Measurements from ENCODE around the gene FAM222B. TPM values are rescaled to one million over a fixed set of nuclear protein-coding genes. Genes with fewer than 3 reads are reported as not detected.

The FAM222B gene
- total and polyA plus RNA-seq, 7 donors = 5.0 to 16.2 (median 11.9) TPM

DNA sequence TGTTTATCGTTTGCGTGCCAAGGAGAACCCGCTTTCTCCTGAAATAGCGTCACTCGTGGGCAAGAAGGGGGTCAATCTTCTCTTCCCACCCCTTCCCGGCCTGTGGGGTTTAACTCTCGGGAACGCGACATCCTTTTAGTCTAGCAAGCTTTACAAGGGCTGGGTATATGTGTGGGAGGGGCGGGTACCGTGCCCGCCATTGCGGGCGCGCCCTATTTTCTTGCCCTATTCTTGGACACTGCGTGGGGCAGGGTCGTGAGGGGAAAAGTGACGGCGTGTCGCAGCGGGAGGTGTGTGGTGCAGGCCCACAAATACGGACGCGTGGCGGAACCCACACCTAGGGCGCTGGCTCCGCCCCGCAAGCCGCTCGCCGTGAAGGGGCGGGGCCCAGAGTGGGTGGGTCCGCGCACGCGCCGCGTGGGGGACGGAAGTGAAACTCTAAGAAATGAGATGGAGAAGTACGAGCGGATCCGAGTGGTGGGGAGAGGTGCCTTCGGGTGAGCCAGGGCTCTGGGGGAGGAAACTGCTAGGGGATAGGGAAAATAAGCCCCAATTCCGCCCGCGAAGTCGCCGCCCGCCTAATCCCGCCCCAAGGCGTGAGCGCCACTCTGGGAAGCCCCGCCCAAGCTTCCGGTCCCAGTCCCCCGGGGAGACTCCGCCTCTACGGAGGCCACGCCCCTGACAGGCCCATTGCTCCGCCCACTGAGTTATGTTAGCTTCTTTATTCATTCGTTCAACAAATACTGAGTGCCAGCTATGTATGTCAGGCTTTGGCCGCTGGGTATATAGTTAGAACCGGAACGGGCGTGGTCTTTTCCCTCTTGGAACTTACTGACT lies 114.0 kb downstream of the FAM222B start, which contains the start of gene NEK8:
Gene NEK8, plus strand, starts transcription at position 425 of the 837 bp plus-strand sequence. Its CDS starts 26 bp downstream, at position 451.
- Histone ChIP-seq H3K4me3 (peak within 1 kb of the TSS; percentile 51 to 83 (median 68)), H3K27ac (peak within 1 kb of the TSS; percentile 88 to 97 (median 96)), H3K9me3 (no peaks in the 10 kb centered on the region), H3K4me1 (peaks cover 0 to 33% (median 28%) of the 10 kb centered on the region in 4 donors), H3K36me3 (peaks cover 1 to 12% (median 6%) of the 10 kb centered on the region in 4 donors), H3K27me3 (peaks cover 0 to 8% (median 0%) of the 10 kb centered on the region in 3 donors)
- intact Hi-C loops (cut with DNase I) = loop anchor here (1.0 to 10.0 kb wide), 5 partner anchors 15 to 566 kb away; partner anchors contain the start of genes FLOT2, NUFIP2 and PHF12
- DNase-seq = peak; percentile 97
- WGBS, 2 donors = 0% methylated on average over 64 of the region's 64 CpGs
- TF ChIP-seq POLR2AphosphoS5 (IDR thresholded peaks at IDR 0.05) = peak; percentile 79 to 94 (median 88)
- TF ChIP-seq EP300 (IDR thresholded peaks at IDR 0.05) = no peak
- TF ChIP-seq, protein P1, sequence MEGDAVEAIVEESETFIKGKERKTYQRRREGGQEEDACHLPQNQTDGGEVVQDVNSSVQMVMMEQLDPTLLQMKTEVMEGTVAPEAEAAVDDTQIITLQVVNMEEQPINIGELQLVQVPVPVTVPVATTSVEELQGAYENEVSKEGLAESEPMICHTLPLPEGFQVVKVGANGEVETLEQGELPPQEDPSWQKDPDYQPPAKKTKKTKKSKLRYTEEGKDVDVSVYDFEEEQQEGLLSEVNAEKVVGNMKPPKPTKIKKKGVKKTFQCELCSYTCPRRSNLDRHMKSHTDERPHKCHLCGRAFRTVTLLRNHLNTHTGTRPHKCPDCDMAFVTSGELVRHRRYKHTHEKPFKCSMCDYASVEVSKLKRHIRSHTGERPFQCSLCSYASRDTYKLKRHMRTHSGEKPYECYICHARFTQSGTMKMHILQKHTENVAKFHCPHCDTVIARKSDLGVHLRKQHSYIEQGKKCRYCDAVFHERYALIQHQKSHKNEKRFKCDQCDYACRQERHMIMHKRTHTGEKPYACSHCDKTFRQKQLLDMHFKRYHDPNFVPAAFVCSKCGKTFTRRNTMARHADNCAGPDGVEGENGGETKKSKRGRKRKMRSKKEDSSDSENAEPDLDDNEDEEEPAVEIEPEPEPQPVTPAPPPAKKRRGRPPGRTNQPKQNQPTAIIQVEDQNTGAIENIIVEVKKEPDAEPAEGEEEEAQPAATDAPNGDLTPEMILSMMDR (IDR thresholded peaks at IDR 0.05) = no peak
- TF ChIP-seq POLR2A (IDR thresholded peaks at IDR 0.05) = peak; percentile 45 to 86

DNA sequence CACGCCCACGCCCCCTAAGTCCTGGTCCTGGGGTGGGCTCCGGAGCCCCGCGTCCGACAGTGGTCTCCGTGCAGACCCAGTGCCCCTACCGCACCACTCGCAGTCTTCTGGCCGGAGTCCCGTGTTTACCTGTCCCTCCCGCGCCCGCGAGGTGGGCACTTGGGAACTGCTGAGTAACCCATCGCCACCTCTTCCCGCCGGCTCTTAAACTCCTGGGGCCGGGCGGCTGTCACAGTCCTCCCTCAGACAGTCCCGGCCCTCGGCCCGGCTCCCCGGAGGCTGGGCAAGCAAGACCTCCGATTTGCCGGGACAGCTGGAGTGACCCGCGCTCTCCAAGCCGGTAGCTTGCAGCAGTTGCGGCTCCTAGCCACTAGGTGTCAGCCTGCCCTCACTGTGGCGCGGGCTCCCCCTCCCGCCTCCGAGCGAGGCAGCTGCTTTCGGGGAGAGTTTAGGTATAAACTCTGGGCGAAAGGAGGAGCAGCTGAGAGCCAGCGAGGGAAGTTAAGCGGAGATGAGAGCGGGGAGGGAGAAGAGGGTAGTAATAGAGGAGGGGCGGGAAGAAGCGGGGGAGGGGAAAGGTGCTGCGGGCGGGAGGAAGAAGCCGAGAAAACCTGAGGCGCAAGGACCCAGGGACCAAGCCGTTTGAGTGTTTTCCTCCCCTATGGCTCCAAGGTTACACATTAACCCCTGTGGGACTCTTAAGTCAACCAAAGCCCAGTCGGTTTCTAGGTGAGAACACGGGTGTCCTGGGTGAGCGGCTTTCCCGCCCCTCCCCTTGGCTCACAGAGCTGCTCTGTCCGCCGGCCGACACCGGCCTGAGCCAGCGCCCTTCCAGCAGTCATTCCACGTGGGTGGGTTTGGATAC lies 115.7 kb downstream of the FAM222B start:
- Histone ChIP-seq H3K27ac (peak overlapping the region; percentile 88 to 97 (median 96)), H3K4me1 (peaks cover 0 to 43% (median 37%) of the 10 kb centered on the region in 4 donors), H3K9me3 (no peaks in the 10 kb centered on the region), H3K36me3 (peaks cover 17 to 30% (median 22%) of the 10 kb centered on the region in 4 donors), H3K4me3 (peak overlapping the region; percentile 51 to 83 (median 68)), H3K27me3 (peaks cover 0 to 8% (median 0%) of the 10 kb centered on the region in 3 donors)
- peak in 3 of 4 donors; percentile 18 to 58 (median 47) for TF ChIP-seq POLR2AphosphoS5 (IDR thresholded peaks at IDR 0.05)
- TF ChIP-seq POLR2A (IDR thresholded peaks at IDR 0.05) = no peak
- TF ChIP-seq, protein P1 (IDR thresholded peaks at IDR 0.05) = peak; percentile 99 to 100 (median 100)
- no peak for TF ChIP-seq EP300 (IDR thresholded peaks at IDR 0.05)
- 0 to 1% methylated on average over 57 of the region's 57 CpGs for WGBS, 2 donors
- peak; percentile 96 for DNase-seq
- intact Hi-C loops (cut with DNase I) = loop anchor here (1.0 to 10.0 kb wide), 4 partner anchors 23 to 568 kb away; partner anchors contain the start of genes FLOT2 and NUFIP2

DNA sequence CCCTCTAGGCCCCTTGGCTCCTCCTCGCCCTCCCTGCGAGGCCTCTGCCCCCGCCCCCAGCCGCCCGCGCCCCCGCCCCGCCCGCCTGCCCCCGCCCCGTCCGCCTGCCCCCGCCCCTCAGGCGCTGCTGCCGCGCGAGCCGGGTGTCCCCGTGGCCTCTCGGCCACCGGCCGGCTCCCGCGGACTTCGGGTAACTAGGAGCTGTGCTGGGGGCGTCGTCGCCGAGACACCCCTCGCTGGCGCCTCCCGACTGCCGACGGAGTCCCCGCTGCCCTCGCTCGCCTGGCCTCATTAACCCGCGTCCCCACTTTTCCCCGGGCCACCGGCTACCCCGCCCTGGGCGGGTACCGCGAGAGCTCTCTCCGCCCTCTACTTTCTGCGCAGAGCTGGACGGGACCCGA lies 116.4 kb downstream of the FAM222B start, which contains the start of gene TLCD1:
Gene TLCD1, minus strand, starts transcription at position 8 of the 401 bp plus-strand sequence. CDS start 136 bp downstream, outside the sequence.
- Histone ChIP-seq H3K36me3 (peaks cover 17 to 36% (median 27%) of the 10 kb centered on the region in 4 donors), H3K4me1 (peaks cover 0 to 49% (median 44%) of the 10 kb centered on the region in 4 donors), H3K27ac (peak within 1 kb of the TSS; percentile 88 to 97 (median 96)), H3K27me3 (peaks cover 0 to 8% (median 0%) of the 10 kb centered on the region in 3 donors), H3K9me3 (no peaks in the 10 kb centered on the region), H3K4me3 (peak within 1 kb of the TSS; percentile 51 to 83 (median 68))
- intact Hi-C loops (cut with DNase I) = loop anchor here (5.0 to 10.0 kb wide), 3 partner anchors 86 to 569 kb away; partner anchors contain the start of genes FLOT2 and NUFIP2
- WGBS, 2 donors = 1% methylated on average over 49 of the region's 49 CpGs
- DNase-seq = peak; percentile 82
- TF ChIP-seq, protein P1 (IDR thresholded peaks at IDR 0.05) = no peak
- no peak for TF ChIP-seq POLR2AphosphoS5 (IDR thresholded peaks at IDR 0.05)
- TF ChIP-seq EP300 (IDR thresholded peaks at IDR 0.05) = no peak
- TF ChIP-seq POLR2A (IDR thresholded peaks at IDR 0.05) = no peak

DNA sequence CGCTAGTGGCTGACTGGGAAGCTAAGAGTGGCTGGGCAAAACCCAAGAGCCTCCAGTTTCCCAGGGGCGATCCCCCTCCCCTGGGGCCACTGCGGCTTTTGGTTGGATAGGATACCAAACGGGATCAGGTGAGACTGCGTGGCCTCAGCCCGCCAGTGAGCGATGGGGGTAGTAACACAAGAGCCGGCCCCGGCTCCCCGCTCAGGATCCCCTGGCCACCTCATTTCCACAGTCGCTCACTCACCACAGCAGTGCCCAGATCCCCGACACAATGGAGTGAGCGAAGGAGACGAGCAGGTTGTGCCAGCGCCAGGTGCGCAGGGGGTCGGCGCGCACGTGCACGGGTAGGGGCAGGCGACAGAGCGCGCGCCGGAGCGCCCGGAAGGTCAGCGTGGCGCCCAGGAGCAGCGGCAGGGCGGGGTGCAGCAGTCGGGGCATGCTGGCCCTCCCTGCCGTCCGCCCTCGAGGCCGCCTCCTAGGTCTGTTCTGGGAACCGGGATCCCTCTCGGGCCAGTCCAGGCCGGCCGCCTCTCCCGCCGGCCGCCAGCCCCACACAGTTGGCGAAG lies 116.8 kb downstream of the FAM222B start:
- WGBS, 2 donors = 1 to 2% methylated on average over 45 of the region's 45 CpGs

More for the DNA sequence above, 116.8 kb downstream of the FAM222B start:
- TF ChIP-seq POLR2AphosphoS5 (IDR thresholded peaks at IDR 0.05) = peak in 1 of 4 donors; percentile 6
- TF ChIP-seq, protein P1 (IDR thresholded peaks at IDR 0.05) = no peak
- no peak for TF ChIP-seq POLR2A (IDR thresholded peaks at IDR 0.05)
- TF ChIP-seq EP300 (IDR thresholded peaks at IDR 0.05) = no peak
- H3K9me3 ChIP-seq = no peaks in the 10 kb centered on the region
- DNase-seq = peak; percentile 84
- H3K27me3 ChIP-seq = peaks cover 0 to 8% (median 0%) of the 10 kb centered on the region in 3 donors
- peaks cover 0 to 54% (median 49%) of the 10 kb centered on the region in 4 donors for H3K4me1 ChIP-seq
- H3K27ac ChIP-seq = peak overlapping the region; percentile 88 to 97 (median 96)
- H3K4me3 ChIP-seq = peak overlapping the region; percentile 26 to 83 (median 68)
- H3K36me3 ChIP-seq = peaks cover 17 to 38% (median 27%) of the 10 kb centered on the region in 4 donors
- intact Hi-C loops (cut with DNase I) = loop anchor here (5.0 to 10.0 kb wide), 3 partner anchors 87 to 569 kb away; partner anchors contain the start of genes FLOT2 and NUFIP2
